A549 (cell line): Measurements from ENCODE around the gene SLC25A24. TPM values are rescaled to one million over a fixed set of nuclear protein-coding genes. Genes with fewer than 3 reads are reported as not detected.

Source experiments
- ATAC-seq, 2 experiments: fragments of 200-7000 bp in 1 of 2; fragments of >200 bp in 1 of 2; cut with Nextera tagmentation in 1 of 2; cut with Tn5 transposase in 1 of 2; 3 replicates each; pipeline versions ENCODE4 v1.8.0 to v1.9.1; 2018 to 2020; ENCODE audit warnings: mild to moderate bottlenecking in 1 of 2, moderate library complexity in 1 of 2
- CTCF ChIA-PET: fragments of 300-600 bp; sonication (Branson Sonifier 250); formaldehyde crosslinking; extraction: SDS; loops from one replicate; lab custom pipeline; 2021; ENCODE audit warnings: antibody characterized with exemption, inconsistent platforms; lab: Yijun Ruan, JAX
- POLR2A ChIA-PET: fragments of 350-600 bp; formaldehyde crosslinking; extraction: SDS; loops from one replicate; lab custom pipeline; 2021; ENCODE audit warnings: antibody characterized with exemption, inconsistent platforms; lab: Yijun Ruan, JAX
- DNase-seq, 2 experiments: peaks; one replicate each; pipeline versions ENCODE4 v3.0.0 to v3.0.0-alpha.2; 2011 to 2016; ENCODE audit warnings: low read depth in 1 of 2, low spot score in 1 of 2
- FAIRE-seq: peaks from 2 replicates; lab custom pipeline; 2011; peaks lifted over from hg19 to GRCh38; lab: Jason Lieb, UNC
- H3K27ac ChIP-seq, 2 experiments: fragments of >200 bp; sonication (Bioruptor Twin); formaldehyde crosslinking; 3 replicates each; pipeline ENCODE4 v1.5.1; 2016 to 2017
- H3K4me1 ChIP-seq: fragments of >200 bp; sonication (Bioruptor Twin); formaldehyde crosslinking; 3 replicates; pipeline ENCODE4 v1.6.1; 2016
- H3K4me2 ChIP-seq: fragments of >200 bp; sonication (Bioruptor Twin); formaldehyde crosslinking; 3 replicates; pipeline ENCODE4 v1.6.1; 2016
- H3K4me3 ChIP-seq: fragments of >200 bp; sonication (Bioruptor Twin); formaldehyde crosslinking; 3 replicates; pipeline ENCODE4 v1.5.1; 2016
- H3K9me3 ChIP-seq: fragments of >200 bp; sonication (Bioruptor Twin); formaldehyde crosslinking; 3 replicates; pipeline ENCODE4 v1.6.1; 2016
- ATOH8 ChIP-seq: fragments of 250-450 bp; sonication (Bioruptor Pico); IDR thresholded peaks from 2 replicates; pipeline ENCODE4 v1.5.0; 2020; ENCODE audit warnings: low read depth, mild to moderate bottlenecking, moderate library complexity
- CBX2 ChIP-seq: fragments of 200-600 bp; sonication (generic); IDR thresholded peaks from 2 replicates; pipeline ENCODE4 v1.6.1; 2016; ENCODE audit warnings: low read depth, mild to moderate bottlenecking, borderline replicate concordance
- CBX8 ChIP-seq: fragments of 200-600 bp; sonication (generic); IDR thresholded peaks from 2 replicates; pipeline ENCODE4 v1.6.1; 2016
- CHD2 ChIP-seq: fragments of 150-350 bp; IDR thresholded peaks from 2 replicates; pipeline ENCODE4 v1.6.1; 2014; ENCODE audit warnings: low read length; ENCODE audit not compliant: partially characterized antibody
- E2F6 ChIP-seq: IDR thresholded peaks from 2 replicates; pipeline ENCODE4 v1.6.1; 2012; ENCODE audit warnings: low read depth, borderline replicate concordance
- EHMT2 ChIP-seq: fragments of 200-600 bp; sonication (generic); IDR thresholded peaks from 2 replicates; pipeline ENCODE4 v1.6.1; 2016; ENCODE audit warnings: antibody characterized with exemption, low read depth, mild to moderate bottlenecking, moderate library complexity
- ESRRA ChIP-seq: fragments of 150-350 bp; IDR thresholded peaks from 2 replicates; pipeline ENCODE4 v1.6.1; 2014; ENCODE audit warnings: mild to moderate bottlenecking, low read length, borderline replicate concordance
- FOSL2 ChIP-seq, 2 experiments: fragments of 450-650 bp in 1 of 2; fragments of >200 bp in 1 of 2; sonication (Bioruptor Twin) in 1 of 2; formaldehyde crosslinking; IDR thresholded peaks; 2 replicates each; pipeline versions ENCODE4 v1.5.0 to v1.6.1; 2016 to 2020; ENCODE audit warnings: mild to moderate bottlenecking in 1 of 2, moderate library complexity in 1 of 2
- FOXS1 ChIP-seq: fragments of 250-450 bp; sonication (Bioruptor Pico); IDR thresholded peaks from 2 replicates; pipeline ENCODE4 v1.5.0; 2020; ENCODE audit warnings: mild to moderate bottlenecking, moderate library complexity
- JUN ChIP-seq, 2 experiments: fragments of >200 bp; sonication (Bioruptor Twin); formaldehyde crosslinking; IDR thresholded peaks; 2 replicates in 1 of 2; 3 replicates in 1 of 2; pipeline ENCODE4 v1.6.1; 2016 to 2017
- MAX ChIP-seq: IDR thresholded peaks from 2 replicates; pipeline ENCODE4 v1.6.1; 2012
- NFE2L2 ChIP-seq: fragments of 150-350 bp; conservative IDR thresholded peaks from 2 replicates; pipeline ENCODE4 v1.6.1; 2014; ENCODE audit warnings: low read length
- NPAS2 ChIP-seq: fragments of 250-450 bp; sonication (Bioruptor Pico); IDR thresholded peaks from 2 replicates; pipeline ENCODE4 v1.8.0; 2022; ENCODE audit warnings: mild to moderate bottlenecking, moderate library complexity, borderline replicate concordance
- RAD21 ChIP-seq, 2 experiments: fragments of >200 bp in 1 of 2; sonication (Bioruptor Twin) in 1 of 2; formaldehyde crosslinking in 1 of 2; IDR thresholded peaks in 1 of 2; conservative IDR thresholded peaks in 1 of 2; 2 replicates in 1 of 2; 3 replicates in 1 of 2; pipeline ENCODE4 v1.6.1; 2012 to 2018; ENCODE audit warnings: inconsistent platforms in 1 of 2
- REST ChIP-seq: fragments of 200-600 bp; sonication (generic); IDR thresholded peaks from 2 replicates; pipeline ENCODE4 v1.6.1; 2016; ENCODE audit warnings: antibody characterized with exemption, mild to moderate bottlenecking, moderate library complexity
- SMC3 ChIP-seq: fragments of >200 bp; sonication (Bioruptor Twin); formaldehyde crosslinking; IDR thresholded peaks from 3 replicates; pipeline ENCODE4 v1.6.1; 2018; ENCODE audit warnings: inconsistent platforms
- TP53 ChIP-seq: fragments of 250-450 bp; sonication (Bioruptor Pico); IDR thresholded peaks from 2 replicates; pipeline ENCODE4 v1.5.0; 2021; ENCODE audit warnings: mild to moderate bottlenecking, moderate library complexity
- ZNF302 ChIP-seq: fragments of 250-450 bp; sonication (Bioruptor Pico); IDR thresholded peaks from 2 replicates; pipeline ENCODE4 v1.9.0; 2021; ENCODE audit warnings: inconsistent platforms, mild to moderate bottlenecking, moderate library complexity
- ZSCAN20 ChIP-seq: fragments of 250-450 bp; sonication (Bioruptor Pico); IDR thresholded peaks from 2 replicates; pipeline ENCODE4 v1.8.0; 2022; ENCODE audit warnings: mild to moderate bottlenecking, moderate library complexity
- WGBS: methylation state at CpG from one replicate; pipeline ENCODE4 v1.1.6; 2017; ENCODE audit errors: missing lambda C conversion rate; 5-methylcytosine and 5-hydroxymethylcytosine counted together
- polyA plus RNA-seq, 4 experiments: library from polyadenylated mRNA; depleted of rRNA in 3 of 4; stranded (reverse); fragments of >200 nt; fragmentation: RNase III in 1 of 4; extraction: RNeasy Plus Mini Kit Qiagen cat#74134 plus additional on column Dnase treatment in 1 of 4; gene quantifications; 2 replicates in 3 of 4; 3 replicates in 1 of 4; pipeline ENCODE4 v1.2.3, GENCODE V29; 2011 to 2017
- TF ChIP-seq, protein P1 (sequence below): fragments of >200 bp; sonication (Bioruptor Twin); formaldehyde crosslinking; IDR thresholded peaks from 3 replicates; pipeline ENCODE4 v1.5.1; 2016

Gene SLC25A24
- polyA plus RNA-seq, 2 of the 4 experiments (the other 2 are of a cell fraction), result 25.3 to 45.6 TPM

- CTCF ChIA-PET, result no interaction called here
- 0 out of 3 replicates have a peak, but pooled peaks cover 6% of the 10 kb centered on the region for H3K4me1 ChIP-seq
- 72% methylated on average over 5 of the region's 5 CpGs for WGBS
- TF ChIP-seq EHMT2, result no peak
- TF ChIP-seq, protein P1, sequence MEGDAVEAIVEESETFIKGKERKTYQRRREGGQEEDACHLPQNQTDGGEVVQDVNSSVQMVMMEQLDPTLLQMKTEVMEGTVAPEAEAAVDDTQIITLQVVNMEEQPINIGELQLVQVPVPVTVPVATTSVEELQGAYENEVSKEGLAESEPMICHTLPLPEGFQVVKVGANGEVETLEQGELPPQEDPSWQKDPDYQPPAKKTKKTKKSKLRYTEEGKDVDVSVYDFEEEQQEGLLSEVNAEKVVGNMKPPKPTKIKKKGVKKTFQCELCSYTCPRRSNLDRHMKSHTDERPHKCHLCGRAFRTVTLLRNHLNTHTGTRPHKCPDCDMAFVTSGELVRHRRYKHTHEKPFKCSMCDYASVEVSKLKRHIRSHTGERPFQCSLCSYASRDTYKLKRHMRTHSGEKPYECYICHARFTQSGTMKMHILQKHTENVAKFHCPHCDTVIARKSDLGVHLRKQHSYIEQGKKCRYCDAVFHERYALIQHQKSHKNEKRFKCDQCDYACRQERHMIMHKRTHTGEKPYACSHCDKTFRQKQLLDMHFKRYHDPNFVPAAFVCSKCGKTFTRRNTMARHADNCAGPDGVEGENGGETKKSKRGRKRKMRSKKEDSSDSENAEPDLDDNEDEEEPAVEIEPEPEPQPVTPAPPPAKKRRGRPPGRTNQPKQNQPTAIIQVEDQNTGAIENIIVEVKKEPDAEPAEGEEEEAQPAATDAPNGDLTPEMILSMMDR, result no peak
- no peak for TF ChIP-seq CHD2
- TF ChIP-seq TP53 (CRISPR knock-in tag), result no peak
- TF ChIP-seq ATOH8 (CRISPR knock-in tag), result no peak
- no peak for TF ChIP-seq MAX
- no peak for TF ChIP-seq RAD21 (conservative IDR thresholded peaks at IDR 0.05 in 1 of 2, IDR thresholded peaks at IDR 0.05 in 1 of 2)
- H3K4me3 ChIP-seq, result no peak overlapping the region
- FAIRE-seq, result no peak
- no peaks in the 10 kb centered on the region; the same call in 2 of the 3 replicates for H3K9me3 ChIP-seq
- no peak overlapping the region; a peak in 1 of 6 replicates for H3K27ac ChIP-seq
- POLR2A ChIA-PET, result no interaction called here
- no peak for ATAC-seq
- DNase-seq, result no peak
- no peak overlapping the region for H3K4me2 ChIP-seq
Observed at GRCh38 chr1:108190686-108191416, 9.3 kb downstream of the SLC25A24 start.

GRCh38 chr1:108190001-108190634, 10.0 kb downstream of the SLC25A24 start:
- POLR2A ChIA-PET, result no interaction called here
- ATAC-seq, result no peak
- H3K4me1 ChIP-seq, result 0 out of 3 replicates have a peak, but pooled peaks cover 6% of the 10 kb centered on the region
- CTCF ChIA-PET, result no interaction called here
- WGBS, result 84% methylated on average over 7 of the region's 7 CpGs
- TF ChIP-seq CHD2 (no peak), NFE2L2 (no peak), CBX8 (no peak), SMC3 (no peak), ZSCAN20 (CRISPR knock-in tag) (no peak), REST (no peak), JUN (IDR thresholded peaks at IDR 0.05) (no peak), FOSL2 (IDR thresholded peaks at IDR 0.05) (no peak), FOSL2 (CRISPR knock-in tag; IDR thresholded peaks at IDR 0.05) (no peak), FOXS1 (CRISPR knock-in tag) (no peak), NPAS2 (CRISPR knock-in tag) (no peak), TP53 (CRISPR knock-in tag) (no peak), CBX2 (no peak), ESRRA (no peak), E2F6 (no peak), ZNF302 (CRISPR knock-in tag) (no peak)
- TF ChIP-seq, all 56 proteins: peak for 0
- Histone ChIP-seq H3K4me2 (no peak overlapping the region), H3K27ac (no peak overlapping the region), H3K9me3 (no peaks in the 10 kb centered on the region), H3K4me3 (no peak overlapping the region)
- FAIRE-seq, result no peak
- no peak for DNase-seq
